Natural killer cell (primary cell): Measurements from ENCODE around the gene RPL10. TPM values are rescaled to one million over a fixed set of nuclear protein-coding genes. Genes with fewer than 3 reads are reported as not detected.

Source experiments
- ATAC-seq, 3 donors: fragments of 150-1000 bp in 2 of 3; fragments of 200-7000 bp in 1 of 3; cut with Tn5 transposase; 1 replicate in 1 of 3; 2 replicates in 2 of 3; pipeline ENCODE4 v1.10.0; 2021; ENCODE audit warnings: mild to moderate bottlenecking in 2 of 3, moderate library complexity in 2 of 3
- DNase-seq, 2 donors: peaks; one replicate each; pipeline versions ENCODE4 v3.0.0 to v3.0.0-alpha.2; 2013 to 2021; ENCODE audit warnings: mixed read lengths in 1 of 2
- H3K27ac ChIP-seq: one replicate; pipeline ENCODE4 v1.5.1; 2013; ENCODE audit warnings: mild to moderate bottlenecking, low read length
- H3K27me3 ChIP-seq: one replicate; pipeline ENCODE4 v1.6.1; 2013; ENCODE audit warnings: low read length; ENCODE audit not compliant: control insufficient read depth, insufficient read depth
- H3K36me3 ChIP-seq: one replicate; pipeline ENCODE4 v1.6.1; 2013; ENCODE audit warnings: low read length; ENCODE audit not compliant: control insufficient read depth, insufficient read depth
- H3K4me1 ChIP-seq: one replicate; pipeline ENCODE4 v1.6.1; 2013; ENCODE audit warnings: low read length; ENCODE audit not compliant: control insufficient read depth, insufficient read depth
- H3K4me3 ChIP-seq: one replicate; pipeline ENCODE4 v1.5.1; 2013; ENCODE audit warnings: low read length
- H3K9me3 ChIP-seq: one replicate; pipeline ENCODE4 v1.6.1; 2013; ENCODE audit warnings: low read length; ENCODE audit not compliant: control insufficient read depth, insufficient read depth
- H3K27ac Mint-ChIP-seq, 2 donors: one replicate each; pipeline ENCODE4 v1.8.0; 2022; ENCODE audit warnings: mild to moderate bottlenecking in 2 of 2, mixed read lengths in 2 of 2, moderate library complexity in 1 of 2
- H3K27me3 Mint-ChIP-seq, 2 donors: one replicate each; pipeline ENCODE4 v1.8.0; 2022; ENCODE audit warnings: low read depth in 2 of 2, mixed read lengths in 2 of 2
- H3K36me3 Mint-ChIP-seq: one replicate; pipeline ENCODE4 v1.8.0; 2022; ENCODE audit warnings: mixed read lengths
- H3K4me1 Mint-ChIP-seq, 2 donors: one replicate each; pipeline ENCODE4 v1.8.0; 2022; ENCODE audit warnings: mixed read lengths in 2 of 2
- H3K4me3 Mint-ChIP-seq: one replicate; pipeline ENCODE4 v1.8.0; 2022; ENCODE audit warnings: mild to moderate bottlenecking, moderate library complexity, mixed read lengths
- H3K9me3 Mint-ChIP-seq, 2 donors: one replicate each; pipeline ENCODE4 v1.8.0; 2022; ENCODE audit warnings: mixed read lengths in 2 of 2
- CTCF ChIP-seq: fragments of 200-600 bp; IDR thresholded peaks from one replicate; pipeline ENCODE4 v1.8.0; 2022; ENCODE audit warnings: antibody characterized with exemption
- WGBS: methylation state at CpG from one replicate; pipeline ENCODE4 v1.1.7; 2013; ENCODE audit warnings: missing lambda C conversion rate; ENCODE audit not compliant: insufficient coverage; 5-methylcytosine and 5-hydroxymethylcytosine counted together
- intact Hi-C: fragments of 100-400 bp; cut with micrococcal nuclease; formaldehyde crosslinking; loops from one replicate; pipeline ENCODE4 v1.14.2; 2022
- total RNA-seq, 4 donors: library from RNA; stranded (reverse); fragments of 120-200 nt in 1 of 4; gene quantifications; one replicate each; pipeline versions ENCODE4 v1.2.3 to v1.2.4, GENCODE V29; 2013 to 2022

Gene RPL10
- total RNA-seq, 3 donors from 2014 or later (not counting 1 experiment from before 2014, with no cell fraction given) = 2,249 to 2,456 (median 2,324) TPM

GRCh38 chrX:154403192-154403591, 5.0 kb downstream of the RPL10 start:
- H3K36me3 ChIP-seq = peaks cover 25% of the 10 kb centered on the region
- H3K36me3 Mint-ChIP-seq = no peaks in the 10 kb centered on the region
- 97% methylated on average over 8 of the region's 10 CpGs for WGBS
- no peak overlapping the region for H3K4me3 ChIP-seq
- H3K4me3 Mint-ChIP-seq = no peak overlapping the region
- H3K27ac ChIP-seq = no peak overlapping the region
- H3K9me3 ChIP-seq = no peaks in the 10 kb centered on the region
- H3K4me1 Mint-ChIP-seq = peaks cover 9 to 16% of the 10 kb centered on the region in 2 donors
- H3K27me3 Mint-ChIP-seq = peaks cover 0 to 5% of the 10 kb centered on the region in 2 donors
- intact Hi-C loops = no loop called here
- ATAC-seq (no peak), DNase-seq (no peak)
- no peak overlapping the region for H3K27ac Mint-ChIP-seq
- H3K4me1 ChIP-seq = peaks cover 14% of the 10 kb centered on the region
- no peaks in the 10 kb centered on the region for H3K9me3 Mint-ChIP-seq
- H3K27me3 ChIP-seq = no peaks in the 10 kb centered on the region
- TF ChIP-seq CTCF = no peak

- H3K36me3 Mint-ChIP-seq = no peaks in the 10 kb centered on the region
These were observed 5.7 kb downstream of the RPL10 start for GRCh38 chrX:154403858-154404257.

GRCh38 chrX:154404625-154405192, 6.5 kb downstream of the RPL10 start:
- H3K4me3 Mint-ChIP-seq = no peak overlapping the region
- peaks cover 0 to 16% of the 10 kb centered on the region in 2 donors for H3K4me1 Mint-ChIP-seq
- H3K36me3 Mint-ChIP-seq = no peaks in the 10 kb centered on the region
- DNase-seq (no peak), ATAC-seq (no peak)
- WGBS = 90% methylated on average over 16 of the region's 16 CpGs
- H3K9me3 Mint-ChIP-seq = no peaks in the 10 kb centered on the region
- Histone ChIP-seq H3K4me3 (no peak overlapping the region), H3K27me3 (no peaks in the 10 kb centered on the region), H3K4me1 (peaks cover 21% of the 10 kb centered on the region), H3K36me3 (peaks cover 18% of the 10 kb centered on the region), H3K9me3 (no peaks in the 10 kb centered on the region), H3K27ac (no peak overlapping the region)
- no peak for TF ChIP-seq CTCF
- no peaks in the 10 kb centered on the region for H3K27me3 Mint-ChIP-seq
- no peak overlapping the region for H3K27ac Mint-ChIP-seq
- intact Hi-C loops = no loop called here

More at GRCh38 chrX:154403858-154404257, 5.7 kb downstream of the RPL10 start:
- intact Hi-C loops = no loop called here
- no peaks in the 10 kb centered on the region for H3K27me3 ChIP-seq
- no peak overlapping the region for H3K27ac ChIP-seq
- no peak overlapping the region for H3K27ac Mint-ChIP-seq
- no peak for TF ChIP-seq CTCF
- no peak overlapping the region for H3K4me3 ChIP-seq
- H3K4me1 Mint-ChIP-seq = peaks cover 3 to 16% of the 10 kb centered on the region in 2 donors
- DNase-seq (no peak), ATAC-seq (no peak)
- H3K36me3 ChIP-seq = peaks cover 25% of the 10 kb centered on the region
- peaks cover 20% of the 10 kb centered on the region for H3K4me1 ChIP-seq
- no peak overlapping the region for H3K4me3 Mint-ChIP-seq
- 100% methylated on average over 3 of the region's 4 CpGs for WGBS
- no peaks in the 10 kb centered on the region for H3K9me3 ChIP-seq
- H3K9me3 Mint-ChIP-seq = no peaks in the 10 kb centered on the region
- no peaks in the 10 kb centered on the region for H3K27me3 Mint-ChIP-seq
